Stimulated activated CD4-positive, alpha-beta T cell treated with anti-CD3 and anti-CD28 coated beads, Interleukin-4, amount 100 ng/mL, for 1 hour (primary cell): ENCODE measurements around the gene TMEM132A.

Experiments used
- DNase-seq: peaks from one replicate; pipeline ENCODE4 v3.0.0-alpha.2; 2020

Gene TMEM132A, protein sequence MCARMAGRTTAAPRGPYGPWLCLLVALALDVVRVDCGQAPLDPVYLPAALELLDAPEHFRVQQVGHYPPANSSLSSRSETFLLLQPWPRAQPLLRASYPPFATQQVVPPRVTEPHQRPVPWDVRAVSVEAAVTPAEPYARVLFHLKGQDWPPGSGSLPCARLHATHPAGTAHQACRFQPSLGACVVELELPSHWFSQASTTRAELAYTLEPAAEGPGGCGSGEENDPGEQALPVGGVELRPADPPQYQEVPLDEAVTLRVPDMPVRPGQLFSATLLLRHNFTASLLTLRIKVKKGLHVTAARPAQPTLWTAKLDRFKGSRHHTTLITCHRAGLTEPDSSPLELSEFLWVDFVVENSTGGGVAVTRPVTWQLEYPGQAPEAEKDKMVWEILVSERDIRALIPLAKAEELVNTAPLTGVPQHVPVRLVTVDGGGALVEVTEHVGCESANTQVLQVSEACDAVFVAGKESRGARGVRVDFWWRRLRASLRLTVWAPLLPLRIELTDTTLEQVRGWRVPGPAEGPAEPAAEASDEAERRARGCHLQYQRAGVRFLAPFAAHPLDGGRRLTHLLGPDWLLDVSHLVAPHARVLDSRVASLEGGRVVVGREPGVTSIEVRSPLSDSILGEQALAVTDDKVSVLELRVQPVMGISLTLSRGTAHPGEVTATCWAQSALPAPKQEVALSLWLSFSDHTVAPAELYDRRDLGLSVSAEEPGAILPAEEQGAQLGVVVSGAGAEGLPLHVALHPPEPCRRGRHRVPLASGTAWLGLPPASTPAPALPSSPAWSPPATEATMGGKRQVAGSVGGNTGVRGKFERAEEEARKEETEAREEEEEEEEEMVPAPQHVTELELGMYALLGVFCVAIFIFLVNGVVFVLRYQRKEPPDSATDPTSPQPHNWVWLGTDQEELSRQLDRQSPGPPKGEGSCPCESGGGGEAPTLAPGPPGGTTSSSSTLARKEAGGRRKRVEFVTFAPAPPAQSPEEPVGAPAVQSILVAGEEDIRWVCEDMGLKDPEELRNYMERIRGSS

DNA sequence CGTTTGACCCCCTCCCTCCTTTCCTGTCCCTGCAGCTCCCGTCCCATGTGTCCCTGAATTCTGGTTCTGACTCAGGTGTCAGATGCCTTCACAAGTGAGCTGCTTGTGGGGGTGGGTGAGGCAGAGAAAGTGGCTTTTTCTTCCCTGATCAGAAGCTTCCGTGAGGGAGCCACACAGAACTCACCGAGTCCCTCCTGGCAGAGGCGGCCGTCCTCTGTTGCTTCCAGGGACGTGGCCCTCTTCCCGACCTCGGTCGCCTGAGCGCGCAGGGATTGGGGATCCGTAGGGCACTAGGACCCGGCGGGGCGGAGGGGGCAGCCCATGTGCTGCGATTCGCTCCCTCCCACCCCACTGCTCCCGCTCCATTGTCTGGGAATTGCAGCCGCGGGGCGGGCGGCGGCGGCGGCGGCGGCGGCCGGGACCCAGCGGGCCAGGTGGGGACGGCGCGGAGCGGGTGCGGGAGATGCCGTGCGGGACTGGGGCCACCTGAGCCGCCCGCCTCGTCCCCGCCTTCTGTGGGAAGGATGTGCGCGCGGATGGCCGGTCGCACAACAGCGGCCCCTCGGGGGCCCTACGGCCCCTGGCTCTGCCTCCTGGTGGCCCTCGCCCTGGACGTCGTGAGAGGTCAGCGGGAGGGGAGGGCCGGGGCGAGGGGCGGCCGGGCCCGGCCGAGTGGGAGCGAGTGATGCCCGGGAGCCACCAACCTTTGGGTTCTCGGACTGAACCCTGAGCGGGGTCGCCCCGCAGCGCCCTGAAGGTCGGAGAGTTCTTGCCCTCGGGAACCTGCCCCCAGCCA, at the start of gene TMEM132A:
Gene TMEM132A, plus strand, starts transcription at position 351 of the 796 bp plus-strand sequence. Its CDS starts 174 bp downstream, at position 525.
- peak; percentile 30 for DNase-seq

DNA sequence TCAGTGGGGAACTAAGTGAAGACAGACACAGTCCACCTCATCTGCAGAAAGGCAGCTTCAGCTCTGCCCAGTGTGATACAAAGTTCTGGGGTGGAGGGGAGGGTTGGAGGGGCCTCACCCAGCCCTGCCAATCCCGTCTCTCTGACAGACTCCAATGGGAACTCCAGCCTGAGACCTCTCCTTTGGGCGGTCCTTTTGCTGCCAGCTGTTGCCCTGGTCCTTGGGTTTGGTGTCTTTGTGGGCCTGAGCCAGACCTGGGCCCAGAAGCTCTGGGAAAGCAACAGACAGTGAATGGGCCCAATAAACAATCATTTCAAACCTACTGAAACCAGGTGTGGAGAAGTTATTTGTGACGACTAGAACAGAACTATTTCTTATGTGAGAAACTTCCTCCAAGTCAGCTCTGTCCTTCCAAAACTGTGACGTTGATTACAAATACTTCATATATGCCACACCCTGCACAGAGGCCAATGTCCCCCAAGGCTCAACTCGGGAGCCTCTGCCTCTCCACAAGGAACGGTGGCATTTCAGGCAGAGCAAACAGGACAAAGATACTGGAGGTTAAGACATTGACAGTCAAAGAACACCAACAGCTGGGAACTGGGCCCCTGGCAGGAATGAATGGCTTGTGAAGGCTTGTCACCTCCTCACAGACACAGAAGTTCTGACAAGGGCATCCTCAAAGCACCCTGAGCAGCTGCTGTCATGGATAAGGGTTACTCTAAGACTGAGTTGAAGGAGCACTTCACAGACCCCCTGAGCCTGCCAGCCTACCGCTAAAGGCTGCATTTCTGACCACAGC, 48.7 kb upstream of the TMEM132A start:
- DNase-seq, result no peak

DNA sequence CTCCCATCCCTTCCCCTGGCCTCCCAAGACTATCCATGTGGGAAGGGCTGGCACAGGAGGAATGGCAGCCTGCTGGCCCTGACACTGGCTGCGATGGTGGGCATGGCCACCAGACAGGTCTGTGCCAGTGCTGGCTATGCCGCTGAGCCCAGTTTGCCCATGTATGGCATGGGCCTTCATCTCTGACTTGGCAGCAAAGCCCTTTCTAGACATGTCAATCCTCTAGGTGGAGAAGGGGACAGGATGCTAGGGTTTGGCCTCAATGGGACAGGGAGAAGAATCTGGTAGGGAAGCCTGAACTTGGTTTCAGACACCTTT, 48.1 kb upstream of the TMEM132A start:
- no peak for DNase-seq

DNA sequence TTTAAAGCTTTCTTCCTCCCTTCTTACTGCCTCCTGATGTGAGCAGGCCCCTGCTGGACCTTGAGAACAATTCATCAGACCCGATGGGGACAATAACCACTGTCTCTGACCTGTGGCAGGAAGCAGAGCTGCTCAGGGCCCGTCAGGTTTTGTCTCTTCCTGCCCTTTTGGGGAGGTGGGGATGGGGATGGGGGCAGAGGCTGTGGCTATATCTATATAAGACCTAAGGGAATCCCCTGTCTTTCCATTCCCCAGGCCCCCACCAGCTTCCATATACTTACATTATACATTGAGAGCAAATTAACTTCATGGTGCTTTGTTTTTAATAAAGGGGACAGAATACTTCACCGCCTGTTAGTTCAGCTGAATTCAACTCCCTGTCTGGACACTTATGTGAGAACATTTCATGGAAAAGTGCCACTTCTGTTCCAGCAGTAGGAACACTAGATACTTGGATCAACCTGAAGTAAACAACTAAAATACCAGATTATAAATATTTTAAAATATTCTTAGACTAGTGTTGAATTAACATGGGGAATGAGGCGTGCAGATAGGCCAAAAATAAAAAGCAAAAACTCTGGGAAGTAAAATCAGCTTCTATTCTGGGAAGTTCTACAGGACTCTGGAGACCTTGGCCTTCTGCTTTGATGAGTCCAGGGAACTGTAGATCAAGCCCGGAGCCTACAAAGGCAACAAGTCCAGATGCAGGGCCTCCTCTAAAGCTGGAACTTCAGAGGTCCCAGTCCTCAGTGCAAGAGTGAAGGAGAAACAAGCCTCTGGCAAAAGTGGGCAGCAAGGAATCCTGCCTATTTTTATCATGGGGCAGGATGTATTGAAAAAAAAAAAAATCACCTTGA, 45.8 kb upstream of the TMEM132A start:
- DNase-seq, result no peak

DNA sequence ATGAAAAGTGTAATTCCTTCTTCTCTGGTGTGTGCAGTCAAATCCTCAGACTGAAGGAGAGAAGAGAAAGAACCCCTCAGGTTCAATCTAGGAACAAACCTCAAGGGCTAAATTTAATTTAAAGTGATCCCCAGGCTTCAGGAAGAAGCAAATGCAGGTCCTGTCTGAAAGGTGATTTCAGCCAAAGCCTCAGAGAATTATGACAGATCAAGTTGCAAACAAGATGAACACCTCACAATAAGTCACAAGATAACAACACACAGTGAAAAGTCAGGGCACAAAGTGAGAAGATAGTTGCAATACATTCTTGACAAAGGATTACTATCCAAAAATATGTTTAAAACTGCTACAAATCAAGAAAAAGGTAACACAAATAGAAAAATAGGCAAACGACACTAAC, 45.2 kb upstream of the TMEM132A start:
- DNase-seq, result no peak

DNA sequence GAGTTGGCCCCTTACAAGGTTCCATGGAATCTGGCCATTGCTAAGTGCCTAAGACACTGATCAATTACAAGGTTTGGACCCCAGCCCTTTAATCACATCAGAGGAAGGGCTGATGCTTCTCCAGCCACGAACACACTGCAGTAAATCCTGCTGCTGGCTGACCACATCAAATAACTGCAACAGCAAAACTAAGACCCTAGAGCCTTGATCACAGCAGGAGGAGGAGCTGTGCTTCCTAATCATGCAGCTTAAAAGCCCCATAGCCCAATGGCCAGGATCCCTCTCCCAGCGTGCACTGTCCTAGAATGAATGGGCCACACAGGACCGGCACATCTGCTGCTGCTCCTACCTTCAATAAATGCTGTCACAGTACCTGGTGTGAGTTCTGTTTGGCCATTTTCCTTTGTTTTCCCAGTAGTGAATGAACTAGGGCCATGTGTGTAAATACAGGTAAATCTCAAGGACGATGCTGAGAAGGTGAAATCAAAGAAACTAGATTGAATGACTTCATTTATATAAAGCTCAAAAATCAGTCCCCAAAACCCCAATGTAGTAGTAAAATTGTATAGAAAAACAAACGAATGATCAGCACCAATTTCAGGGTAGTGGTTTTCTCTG, 44.2 kb upstream of the TMEM132A start:
- DNase-seq, result no peak

DNA sequence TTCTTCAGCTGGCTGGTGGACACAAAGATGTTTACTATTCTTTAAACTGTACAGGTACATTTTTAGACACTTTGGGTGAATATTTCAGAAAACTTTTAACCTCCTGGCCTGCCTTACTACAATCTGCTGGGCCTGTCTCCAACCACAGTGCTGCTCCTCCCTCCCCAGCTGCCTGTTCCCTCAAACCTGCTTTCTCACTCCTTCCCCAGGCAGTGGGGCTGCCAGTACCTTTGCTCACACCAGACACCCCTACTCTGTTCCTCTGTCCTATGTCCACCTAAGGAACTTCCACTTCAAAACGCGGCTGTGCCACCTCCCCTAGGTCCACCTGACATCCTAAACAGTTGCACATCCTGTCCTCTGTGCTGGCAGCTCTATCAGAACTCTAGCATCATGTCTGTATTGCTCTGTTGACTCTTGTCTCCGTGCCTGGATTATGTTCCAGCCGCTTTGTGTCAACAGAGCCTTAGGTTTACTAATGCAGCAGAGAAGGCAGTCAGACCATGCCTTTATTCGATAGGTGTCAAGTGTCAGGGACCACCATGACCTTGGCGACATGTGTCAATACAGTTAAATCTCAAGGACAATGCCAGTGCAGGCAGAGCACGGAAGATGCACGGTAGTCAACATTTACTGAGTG, 43.5 kb upstream of the TMEM132A start:
- no peak for DNase-seq

DNA sequence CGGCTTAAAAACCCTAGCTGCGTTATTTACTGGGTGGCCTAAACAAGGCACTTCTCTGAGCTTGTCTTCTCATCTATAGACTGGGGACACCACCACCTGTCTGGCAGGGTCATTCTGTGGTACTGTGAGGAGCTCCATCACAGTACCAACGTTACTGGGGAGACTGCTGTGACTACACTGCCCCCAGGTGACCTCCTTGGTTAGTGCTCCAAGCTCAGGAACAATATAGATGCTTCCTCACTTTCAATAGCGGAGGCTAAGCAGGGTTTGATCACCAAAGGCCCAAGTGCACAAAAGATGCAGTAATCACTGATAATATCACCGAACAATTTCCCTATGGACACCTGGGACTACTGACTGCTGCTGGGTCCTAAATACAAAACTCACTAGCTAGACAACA, 36.7 kb upstream of the TMEM132A start:
- DNase-seq, result peak; percentile 26

DNA sequence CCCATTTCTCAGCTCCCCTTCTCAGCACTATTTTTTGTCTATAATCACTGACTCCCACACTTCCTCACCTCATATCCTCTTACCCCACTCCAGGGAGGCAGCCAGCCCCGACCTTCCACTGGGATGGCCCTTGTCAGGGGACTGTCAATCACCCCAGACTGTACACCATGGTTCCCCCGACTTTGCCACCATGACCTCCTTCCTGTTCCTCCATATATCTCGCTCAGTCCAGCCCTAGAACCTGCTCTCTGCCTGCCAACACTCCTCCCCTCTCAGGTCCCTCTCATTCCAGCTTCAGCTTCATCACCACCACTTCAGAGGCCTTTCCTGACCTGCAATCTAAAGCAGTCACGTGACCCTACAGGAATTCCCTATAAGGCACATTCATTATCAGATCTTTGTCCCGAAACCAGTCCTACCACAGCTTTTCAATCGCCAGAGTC, 34.4 kb upstream of the TMEM132A start:
- DNase-seq, result no peak

DNA sequence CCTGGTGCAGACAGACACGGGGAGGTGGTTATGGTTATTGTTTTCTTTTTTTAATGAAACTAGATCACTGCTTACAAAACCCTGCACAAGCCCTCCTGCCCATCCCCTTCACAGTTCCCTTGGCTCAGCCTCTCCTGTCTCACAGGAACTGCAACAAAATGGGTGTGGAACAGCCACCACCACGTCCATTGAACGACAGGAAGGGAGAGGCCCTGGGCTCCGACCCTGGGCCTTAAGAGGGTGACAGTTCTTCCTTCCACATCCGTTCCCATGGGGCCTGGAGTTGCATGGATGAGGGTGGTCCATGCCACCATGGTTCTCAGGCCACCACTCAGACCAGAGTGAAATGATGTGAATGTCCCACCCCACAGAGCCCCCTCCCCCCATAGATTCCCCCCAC, 33.6 kb upstream of the TMEM132A start:
- no peak for DNase-seq

DNA sequence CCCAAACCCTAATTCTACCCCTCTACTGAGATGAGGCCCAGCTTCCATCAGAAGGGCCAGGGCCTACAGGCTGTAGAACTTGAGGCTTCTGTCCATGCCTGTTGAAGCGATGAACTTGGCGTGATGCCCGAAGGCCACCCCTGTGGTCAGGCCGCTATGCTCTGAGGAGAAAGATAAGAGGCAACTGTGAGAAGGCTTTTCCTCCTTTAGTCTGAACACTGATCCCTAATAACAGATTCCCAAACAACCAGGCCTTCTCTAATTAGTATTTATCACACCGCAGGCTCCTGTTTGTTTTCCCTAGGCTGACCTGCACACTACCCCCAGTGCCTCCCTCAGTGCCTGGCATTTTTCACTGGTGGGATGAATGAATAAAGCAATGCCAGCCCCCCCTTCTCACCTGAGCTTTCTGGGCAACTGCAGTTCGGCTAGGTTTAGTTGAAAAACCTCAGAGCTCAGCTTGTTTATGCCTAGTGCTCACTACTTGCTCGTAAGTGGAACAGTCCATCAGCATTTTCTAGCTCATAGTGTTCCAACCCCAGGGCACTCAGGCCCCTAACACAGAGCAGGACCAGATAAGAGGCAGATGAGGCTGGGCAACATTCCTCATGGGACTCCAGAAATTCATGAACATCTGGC, 33.0 kb upstream of the TMEM132A start:
- no peak for DNase-seq

DNA sequence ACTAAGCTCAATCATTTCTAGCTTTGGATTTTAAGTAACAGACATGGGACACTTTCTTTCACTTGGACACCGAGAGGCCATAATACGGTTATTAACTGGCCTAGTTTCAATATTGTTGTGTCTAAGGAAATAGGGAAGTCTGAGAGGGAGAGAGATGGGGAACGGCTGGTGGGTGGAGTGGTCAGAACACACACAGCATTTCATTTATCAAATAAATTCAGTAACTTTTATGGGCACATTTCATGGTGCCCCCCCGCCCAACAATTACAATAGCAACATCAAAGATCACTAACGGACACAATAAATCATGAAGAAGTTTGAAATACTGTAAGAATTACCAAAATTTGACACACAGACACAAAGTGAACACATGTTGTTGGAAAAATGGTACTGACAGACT, 28.6 kb upstream of the TMEM132A start:
- DNase-seq, result no peak

DNA sequence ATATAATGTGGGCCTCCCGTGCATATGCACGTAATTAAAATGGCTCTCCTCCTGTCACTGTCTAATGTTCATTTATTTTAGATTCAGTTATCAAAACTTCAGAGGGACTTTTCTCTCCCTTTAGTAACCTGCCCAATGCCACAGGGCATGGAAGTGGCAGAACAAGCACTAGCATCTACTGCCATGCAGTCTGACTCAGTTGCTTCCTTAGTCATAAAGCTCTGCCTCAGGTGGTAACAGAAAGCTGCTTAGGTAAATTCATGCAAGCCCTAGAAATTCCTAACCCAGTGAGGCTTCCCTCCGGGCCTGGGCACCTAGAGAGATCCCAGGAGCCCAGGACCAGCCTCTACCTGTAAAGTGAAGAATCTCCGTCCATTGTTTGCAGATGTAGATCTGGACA, 26.8 kb upstream of the TMEM132A start:
- DNase-seq, result no peak

DNA sequence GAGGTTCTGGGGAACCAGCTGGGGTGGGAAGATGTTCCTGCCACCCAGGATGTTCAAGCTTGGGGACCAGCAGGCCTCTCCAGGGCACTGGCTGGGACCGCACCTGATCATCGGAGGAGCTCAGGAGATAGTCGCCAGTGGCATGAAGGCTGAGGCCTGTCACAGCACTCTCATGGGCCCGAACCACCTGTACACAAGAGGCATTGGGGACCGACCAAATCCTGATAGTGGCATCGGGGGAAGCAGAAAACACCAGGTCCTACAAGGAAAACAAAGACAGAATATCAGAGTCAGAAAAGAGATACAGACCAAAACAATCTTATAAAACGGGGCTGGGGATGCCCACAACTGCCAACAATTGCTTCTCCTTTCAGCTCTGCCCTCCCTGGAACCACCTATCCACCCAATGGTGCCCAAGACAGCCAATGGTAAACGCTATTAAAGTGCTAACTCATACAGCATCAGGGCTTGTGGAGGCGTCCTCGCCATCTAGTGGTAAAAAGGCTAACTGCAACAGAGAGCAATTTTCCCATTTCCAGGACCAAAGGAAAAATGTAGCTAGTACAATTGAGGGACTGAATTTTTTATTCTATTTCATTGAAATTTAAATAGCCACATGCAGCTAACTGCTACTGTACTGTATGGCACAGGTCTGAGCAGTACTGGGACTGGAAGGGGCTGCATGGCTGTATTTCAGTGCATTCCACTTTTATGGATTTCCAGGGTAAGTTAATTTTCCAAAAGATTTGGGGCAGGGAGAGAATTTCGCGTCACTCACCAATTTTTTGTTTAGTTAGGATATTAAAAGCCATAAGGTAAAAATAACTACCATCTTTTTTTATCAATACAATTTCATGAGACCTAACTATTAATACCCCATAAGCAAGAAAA, 25.0 kb upstream of the TMEM132A start:
- DNase-seq, result no peak

DNA sequence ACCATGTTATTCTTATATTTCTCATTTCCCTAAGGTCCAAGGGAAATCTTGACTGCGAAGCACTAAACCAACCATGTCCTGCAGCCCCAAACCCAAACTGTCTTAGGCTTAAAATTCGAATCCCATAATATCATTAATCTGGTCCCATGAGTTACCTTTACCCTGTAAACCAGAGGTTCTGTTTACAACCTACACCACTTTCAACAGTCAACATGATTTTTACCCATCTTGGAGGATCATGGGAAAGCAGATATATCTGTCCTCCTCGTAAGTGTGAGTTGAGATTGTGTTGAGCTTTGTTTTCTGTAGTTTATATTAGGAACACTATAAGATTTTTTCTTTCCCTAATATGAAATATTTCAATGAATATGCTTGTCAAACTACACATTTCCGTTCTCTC, 24.3 kb upstream of the TMEM132A start:
- DNase-seq, result no peak

DNA sequence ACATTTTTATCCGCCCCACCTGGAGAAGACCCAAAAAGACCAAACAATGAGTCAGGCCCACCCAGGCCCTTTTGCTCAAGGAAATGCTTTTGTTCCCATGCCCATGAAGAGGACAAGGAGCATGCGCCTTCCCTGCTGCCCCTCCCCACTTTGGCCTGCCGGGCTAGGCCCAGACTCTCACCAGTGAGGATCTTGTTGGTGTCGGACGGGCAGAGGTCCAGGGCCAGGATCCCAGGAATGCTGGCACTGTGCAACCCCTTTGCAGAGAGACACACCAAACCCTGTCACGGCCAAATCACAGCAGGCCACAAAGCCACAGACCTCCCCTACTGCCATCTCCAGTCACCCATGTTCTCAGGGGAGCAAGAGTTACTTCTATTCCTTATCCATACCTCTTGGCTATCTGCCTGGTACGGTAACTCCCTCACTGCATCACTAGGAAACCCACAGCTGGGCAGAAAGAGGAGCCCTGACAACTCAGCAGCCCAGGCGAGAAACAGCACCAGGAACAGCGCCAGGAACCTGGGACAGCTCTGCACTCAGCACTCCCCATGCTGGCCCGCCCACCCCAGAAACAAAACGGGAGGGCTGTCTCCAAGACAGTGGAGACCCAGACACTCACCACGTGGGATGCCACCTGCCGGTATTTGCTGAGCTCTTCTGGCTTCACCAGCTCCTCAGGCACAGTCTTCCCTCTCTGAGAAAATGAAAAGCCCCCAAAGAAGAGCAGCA, 23.4 kb upstream of the TMEM132A start:
- no peak for DNase-seq

DNA sequence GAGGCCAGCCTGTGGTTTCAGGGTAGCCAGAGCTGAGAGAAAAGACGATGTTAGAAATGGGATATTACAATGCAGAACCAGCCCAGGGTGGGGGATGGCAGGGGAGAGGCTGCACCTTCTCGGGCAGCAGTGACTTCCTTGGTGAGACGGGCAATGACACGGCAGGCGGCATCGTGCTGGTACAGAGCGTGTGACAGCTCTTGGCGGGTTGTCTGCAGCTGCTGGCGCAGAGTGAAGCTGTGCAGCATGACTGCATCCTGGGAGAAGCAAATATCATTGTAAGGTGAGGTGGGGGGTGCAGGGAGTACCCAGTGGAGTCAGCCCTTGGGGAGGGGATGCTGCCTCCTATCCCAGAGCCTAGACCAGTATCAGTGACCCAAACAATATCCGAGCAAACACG, 21.6 kb upstream of the TMEM132A start:
- no peak for DNase-seq

DNA sequence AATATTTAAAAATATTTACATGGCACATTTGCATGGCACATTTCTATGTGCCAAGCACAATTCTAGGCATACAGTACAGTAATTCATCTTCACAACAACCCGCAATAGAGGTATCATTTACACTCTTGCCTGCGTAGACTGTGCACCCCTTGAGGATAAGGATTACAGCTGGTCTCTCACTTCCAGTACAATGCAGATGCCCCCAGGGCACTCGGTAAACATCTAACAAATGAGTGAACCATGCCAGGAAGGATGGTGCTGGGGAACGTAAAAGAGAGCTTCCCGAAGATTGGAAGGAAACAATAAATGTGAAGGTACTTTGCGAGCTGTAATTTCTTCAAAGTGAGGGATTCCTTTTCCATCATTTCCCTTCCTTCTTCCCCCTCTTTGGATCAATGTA, 19.2 kb upstream of the TMEM132A start:
- no peak for DNase-seq
